Parathyroid adenoma (tissue), 2 donors: Measurements from ENCODE around the gene ARHGAP45.

Source experiments
- H2AFZ ChIP-seq: fragments of 300-600 bp; sonication (generic); one replicate; pipeline ENCODE4 v1.7.0; 2017; ENCODE audit warnings: antibody characterized with exemption, mild to moderate bottlenecking
- H3K27ac ChIP-seq: fragments of 300-600 bp; sonication (generic); one replicate; pipeline ENCODE4 v1.7.0; 2017
- H3K27me3 ChIP-seq: fragments of 300-600 bp; sonication (generic); one replicate; pipeline ENCODE4 v1.7.0; 2017; ENCODE audit warnings: low read length; ENCODE audit not compliant: control insufficient read depth, insufficient read depth
- H3K36me3 ChIP-seq: fragments of 300-600 bp; sonication (generic); one replicate; pipeline ENCODE4 v1.7.0; 2017; ENCODE audit warnings: low read length; ENCODE audit not compliant: control insufficient read depth, insufficient read depth
- H3K4me1 ChIP-seq: fragments of 300-600 bp; sonication (generic); one replicate; pipeline ENCODE4 v1.7.0; 2017; ENCODE audit warnings: control low read depth
- H3K4me2 ChIP-seq: fragments of 300-600 bp; sonication (generic); one replicate; pipeline ENCODE4 v1.7.0; 2017; ENCODE audit warnings: low read length
- H3K4me3 ChIP-seq: fragments of 300-600 bp; sonication (generic); one replicate; pipeline ENCODE4 v1.7.0; 2017; ENCODE audit warnings: low read depth, low read length
- H3K79me2 ChIP-seq: fragments of 300-600 bp; sonication (generic); one replicate; pipeline ENCODE4 v1.7.0; 2017; ENCODE audit warnings: control low read depth
- H3K9ac ChIP-seq: fragments of 300-600 bp; sonication (generic); one replicate; pipeline ENCODE4 v1.7.0; 2017; ENCODE audit warnings: mild to moderate bottlenecking
- H3K9me3 ChIP-seq: fragments of 300-600 bp; sonication (generic); one replicate; pipeline ENCODE4 v1.7.0; 2017; ENCODE audit warnings: low read length; ENCODE audit not compliant: control insufficient read depth
- TF ChIP-seq, protein P1 (sequence below): fragments of 300-600 bp; sonication (generic); IDR thresholded peaks from one replicate; pipeline ENCODE4 v1.7.0; 2017; ENCODE audit warnings: antibody characterized with exemption, mild to moderate bottlenecking
- donor health status: primary hyperparathyroidism.

ARHGAP45 gene

GRCh38 chr19:1123381-1123780 lies 56.4 kb downstream of the ARHGAP45 start:
- TF ChIP-seq, protein P1, sequence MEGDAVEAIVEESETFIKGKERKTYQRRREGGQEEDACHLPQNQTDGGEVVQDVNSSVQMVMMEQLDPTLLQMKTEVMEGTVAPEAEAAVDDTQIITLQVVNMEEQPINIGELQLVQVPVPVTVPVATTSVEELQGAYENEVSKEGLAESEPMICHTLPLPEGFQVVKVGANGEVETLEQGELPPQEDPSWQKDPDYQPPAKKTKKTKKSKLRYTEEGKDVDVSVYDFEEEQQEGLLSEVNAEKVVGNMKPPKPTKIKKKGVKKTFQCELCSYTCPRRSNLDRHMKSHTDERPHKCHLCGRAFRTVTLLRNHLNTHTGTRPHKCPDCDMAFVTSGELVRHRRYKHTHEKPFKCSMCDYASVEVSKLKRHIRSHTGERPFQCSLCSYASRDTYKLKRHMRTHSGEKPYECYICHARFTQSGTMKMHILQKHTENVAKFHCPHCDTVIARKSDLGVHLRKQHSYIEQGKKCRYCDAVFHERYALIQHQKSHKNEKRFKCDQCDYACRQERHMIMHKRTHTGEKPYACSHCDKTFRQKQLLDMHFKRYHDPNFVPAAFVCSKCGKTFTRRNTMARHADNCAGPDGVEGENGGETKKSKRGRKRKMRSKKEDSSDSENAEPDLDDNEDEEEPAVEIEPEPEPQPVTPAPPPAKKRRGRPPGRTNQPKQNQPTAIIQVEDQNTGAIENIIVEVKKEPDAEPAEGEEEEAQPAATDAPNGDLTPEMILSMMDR, result no peak
- peaks cover 3% of the 10 kb centered on the region for H3K79me2 ChIP-seq
- H3K4me3 ChIP-seq, result no peak overlapping the region
- H3K9ac ChIP-seq, result no peak overlapping the region
- H3K36me3 ChIP-seq, result no peaks in the 10 kb centered on the region
- H3K27ac ChIP-seq, result no peak overlapping the region
- no peaks in the 10 kb centered on the region for H3K9me3 ChIP-seq
- no peaks in the 10 kb centered on the region for H3K4me1 ChIP-seq
- H2AFZ ChIP-seq, result no peak overlapping the region
- no peaks in the 10 kb centered on the region for H3K27me3 ChIP-seq
- H3K4me2 ChIP-seq, result no peak overlapping the region

GRCh38 chr19:1123885-1124677 lies 57.1 kb downstream of the ARHGAP45 start:
- H3K27me3 ChIP-seq, result no peaks in the 10 kb centered on the region
- H3K4me2 ChIP-seq, result no peak overlapping the region
- no peaks in the 10 kb centered on the region for H3K4me1 ChIP-seq
- no peak overlapping the region for H2AFZ ChIP-seq
- H3K9me3 ChIP-seq, result no peaks in the 10 kb centered on the region
- H3K27ac ChIP-seq, result no peak overlapping the region
- TF ChIP-seq, protein P1, result no peak
- peaks cover 3% of the 10 kb centered on the region for H3K79me2 ChIP-seq
- H3K4me3 ChIP-seq, result no peak overlapping the region
- no peaks in the 10 kb centered on the region for H3K36me3 ChIP-seq
- H3K9ac ChIP-seq, result no peak overlapping the region

DNA sequence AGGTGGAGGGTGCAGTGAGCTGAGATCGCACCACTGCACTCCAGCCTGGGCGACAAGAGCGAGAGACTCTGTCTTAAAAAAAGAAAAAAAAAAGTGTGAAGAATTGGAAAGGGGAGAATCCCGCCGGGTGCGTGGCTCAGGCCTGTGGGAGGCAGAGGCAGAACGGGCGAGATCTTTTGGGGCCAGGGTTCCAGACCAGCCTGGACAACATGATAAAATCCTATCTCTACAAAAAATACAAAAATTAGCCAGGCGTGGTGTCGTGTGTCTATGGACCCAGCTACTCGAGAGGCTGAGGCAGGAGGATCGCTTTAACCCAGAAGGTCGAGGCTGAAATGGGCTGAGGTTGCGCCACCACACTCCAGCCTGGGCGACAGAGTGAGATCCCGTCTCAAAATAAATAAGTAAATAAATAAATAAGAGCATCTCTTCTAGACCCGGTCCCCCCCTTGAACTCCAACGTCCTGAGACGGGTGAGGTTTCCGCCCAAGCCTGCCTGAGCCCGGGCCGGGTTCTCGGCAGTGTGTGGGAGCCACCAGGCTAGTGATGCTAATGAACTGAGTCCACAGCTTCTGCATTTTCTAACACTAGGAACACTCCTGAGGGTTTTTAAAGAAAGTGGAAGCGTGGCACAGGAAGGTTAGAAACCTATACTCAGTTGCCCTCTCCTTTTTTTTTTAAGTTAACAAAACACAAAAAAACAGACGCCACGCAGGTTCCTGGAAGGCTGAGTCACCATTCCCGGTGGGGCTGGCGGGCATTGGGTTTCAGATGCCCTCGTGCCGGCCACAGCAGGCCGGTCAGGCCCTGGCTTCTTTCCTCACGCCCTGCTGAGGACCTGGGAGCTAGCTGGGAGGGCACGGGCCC lies 58.9 kb downstream of the ARHGAP45 start:
- no peak overlapping the region for H3K4me2 ChIP-seq
- H3K27me3 ChIP-seq, result no peaks in the 10 kb centered on the region
- no peak overlapping the region for H3K9ac ChIP-seq
- H3K79me2 ChIP-seq, result peaks cover 5% of the 10 kb centered on the region
- no peak overlapping the region for H3K27ac ChIP-seq
- H3K4me3 ChIP-seq, result no peak overlapping the region
- no peak overlapping the region for H2AFZ ChIP-seq
- no peaks in the 10 kb centered on the region for H3K9me3 ChIP-seq
- H3K4me1 ChIP-seq, result no peaks in the 10 kb centered on the region
- TF ChIP-seq, protein P1, result no peak
- no peaks in the 10 kb centered on the region for H3K36me3 ChIP-seq

DNA sequence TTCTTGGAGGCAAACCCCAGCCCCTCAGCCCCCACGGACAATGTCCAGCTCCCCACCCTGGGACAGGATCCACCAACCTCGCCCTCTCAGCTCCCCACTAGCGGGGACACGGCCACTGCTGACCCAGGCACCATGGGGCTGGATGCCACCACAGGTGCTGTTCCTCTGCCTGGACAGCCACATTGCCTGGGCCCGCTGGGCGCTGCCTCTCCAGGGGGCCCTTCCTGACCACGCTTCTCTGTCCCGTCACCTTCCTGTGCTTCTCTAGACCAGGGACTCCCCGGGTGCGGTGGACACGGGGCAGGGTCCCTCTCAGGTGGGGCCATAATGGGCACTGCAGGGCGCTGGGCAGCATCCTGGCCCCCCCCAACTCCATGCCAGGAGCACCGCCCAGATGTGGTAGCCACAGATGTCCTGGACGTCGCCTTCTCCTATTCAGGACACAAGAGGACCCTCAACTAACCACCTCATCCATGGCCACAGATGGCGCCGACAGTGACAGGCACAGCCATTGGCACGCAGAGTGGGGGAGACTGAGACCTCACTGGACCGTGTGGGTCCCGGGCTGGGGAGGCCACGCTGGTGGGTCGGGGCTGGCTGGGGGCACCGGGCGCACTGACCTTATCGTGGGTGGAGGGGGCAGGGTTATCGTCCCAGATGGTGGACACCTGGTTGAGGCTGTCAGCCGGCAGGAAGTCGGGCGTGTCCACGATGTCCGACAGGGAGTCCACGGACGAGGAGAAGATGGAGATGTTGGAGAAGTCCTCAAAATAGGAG lies 60.2 kb downstream of the ARHGAP45 start:
- H3K4me1 ChIP-seq, result no peaks in the 10 kb centered on the region
- TF ChIP-seq, protein P1, result no peak
- no peak overlapping the region for H3K9ac ChIP-seq
- no peak overlapping the region for H2AFZ ChIP-seq
- H3K27me3 ChIP-seq, result no peaks in the 10 kb centered on the region
- H3K27ac ChIP-seq, result no peak overlapping the region
- no peak overlapping the region for H3K4me3 ChIP-seq
- no peak overlapping the region for H3K4me2 ChIP-seq
- peaks cover 5% of the 10 kb centered on the region for H3K79me2 ChIP-seq
- no peaks in the 10 kb centered on the region for H3K36me3 ChIP-seq
- no peaks in the 10 kb centered on the region for H3K9me3 ChIP-seq
